T-helper 17 cell (primary cell): ENCODE data around the gene METTL6. TPM values are rescaled to one million over a fixed set of nuclear protein-coding genes. Genes with fewer than 3 reads are reported as not detected.

ENCODE experiments used
- ATAC-seq: fragments of 150-1000 bp; cut with Tn5 transposase; 2 replicates; pipeline ENCODE4 v1.10.0; 2021; ENCODE audit warnings: mild to moderate bottlenecking, moderate library complexity
- DNase-seq, 3 donors: peaks; one replicate each; pipeline versions ENCODE4 v3.0.0 to v3.0.0-alpha.2; 2020 to 2021
- H3K9me3 ChIP-seq: one replicate; pipeline ENCODE4 v1.7.0; 2013; ENCODE audit warnings: low read length, mild to moderate bottlenecking; ENCODE audit not compliant: control insufficient read depth, poor library complexity, severe bottlenecking
- H3K27ac Mint-ChIP-seq: one replicate; pipeline ENCODE4 v1.8.0; 2022; ENCODE audit warnings: mild to moderate bottlenecking, moderate library complexity, mixed read lengths
- H3K27me3 Mint-ChIP-seq: one replicate; pipeline ENCODE4 v1.8.0; 2022; ENCODE audit warnings: mixed read lengths
- H3K36me3 Mint-ChIP-seq: one replicate; pipeline ENCODE4 v1.8.0; 2022; ENCODE audit warnings: low read depth, mixed read lengths
- H3K4me1 Mint-ChIP-seq: one replicate; pipeline ENCODE4 v1.8.0; 2022; ENCODE audit warnings: mild to moderate bottlenecking, mixed read lengths
- H3K4me3 Mint-ChIP-seq: one replicate; pipeline ENCODE4 v1.8.0; 2022; ENCODE audit warnings: mild to moderate bottlenecking, moderate library complexity, mixed read lengths
- total RNA-seq, 4 donors: library from RNA in 2 of 4; stranded (reverse) in 2 of 4; gene quantifications; one replicate each; pipeline ENCODE4 v1.2.3 and lab custom pipeline; 2022 to 2026

The METTL6 gene
- total RNA-seq, 2 donors from 2014 or later = 6.5 to 8.6 TPM

DNA sequence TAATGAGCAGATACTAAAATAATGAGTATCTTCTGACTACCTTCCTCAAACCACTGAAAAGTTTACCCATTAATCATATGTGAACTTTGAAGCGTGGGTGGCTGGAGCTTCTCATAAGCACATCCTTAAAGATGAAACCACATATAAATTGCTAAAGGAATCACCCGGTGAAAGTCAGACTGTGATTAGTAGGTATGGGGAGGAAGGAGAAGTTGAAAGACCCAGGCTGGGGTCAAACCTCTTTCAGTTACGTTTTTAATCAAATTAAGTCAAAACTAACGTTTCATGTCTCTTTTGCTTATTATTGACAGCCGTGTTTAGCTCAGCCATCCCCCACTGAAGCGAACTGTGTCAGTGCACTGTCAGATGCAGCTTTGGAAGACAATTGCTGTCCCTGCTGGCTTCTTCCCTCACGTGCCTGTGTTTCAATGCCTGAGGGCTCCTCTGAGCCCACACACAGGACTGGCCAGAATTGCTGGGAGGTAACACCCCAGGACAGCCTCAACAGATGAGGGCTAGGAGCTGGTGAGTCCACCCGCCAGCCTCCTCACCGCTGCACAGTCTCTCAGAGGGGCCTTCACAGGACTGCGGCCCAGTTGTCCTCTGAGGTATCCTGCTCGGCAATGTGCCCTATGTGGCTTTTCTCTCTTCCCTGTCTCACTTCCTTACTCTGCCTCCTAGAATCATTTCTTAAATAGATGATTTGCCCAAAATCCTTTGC lies 65.7 kb downstream of the METTL6 start:
- no peak for DNase-seq
- Mint-ChIP-seq H3K27ac (peak overlapping the region; percentile 98), H3K4me3 (peak overlapping the region; percentile 84), H3K36me3 (no peaks in the 10 kb centered on the region), H3K4me1 (peaks cover 36% of the 10 kb centered on the region), H3K27me3 (no peaks in the 10 kb centered on the region)
- peak; percentile 38 for ATAC-seq
- H3K9me3 ChIP-seq = no peaks in the 10 kb centered on the region

DNA sequence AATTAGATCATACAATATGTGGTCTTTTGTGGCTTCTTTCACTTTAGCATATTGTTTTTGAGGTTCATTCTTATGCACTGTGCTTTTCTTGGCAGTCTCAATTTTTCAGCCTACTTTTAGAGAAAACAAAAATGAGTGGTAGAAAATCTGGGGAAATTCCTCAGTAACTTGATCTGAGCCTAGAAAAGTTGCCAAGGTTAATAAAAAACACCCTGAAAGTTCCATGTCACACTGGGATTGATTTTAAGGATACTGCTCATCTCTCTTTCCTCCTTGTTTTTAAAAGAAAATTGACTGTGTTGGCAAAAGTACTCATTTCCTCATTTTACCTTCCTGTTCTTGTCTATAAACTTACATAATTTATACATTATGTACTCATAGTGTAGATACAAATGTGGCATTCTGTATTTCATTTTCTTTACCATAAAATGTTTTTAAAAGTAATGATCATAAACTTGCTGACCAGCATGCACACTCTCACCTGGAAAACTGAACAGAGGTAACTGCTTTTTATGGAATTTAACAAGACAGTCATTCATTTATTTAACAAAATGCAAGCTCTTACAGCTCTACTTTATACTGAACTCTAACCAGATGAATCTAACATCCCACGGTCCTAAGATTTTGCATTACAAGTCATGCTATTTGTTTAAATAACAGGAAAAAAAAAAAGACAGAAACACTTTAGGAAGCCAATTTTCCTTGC lies 66.4 kb downstream of the METTL6 start:
- H3K4me1 Mint-ChIP-seq = peaks cover 42% of the 10 kb centered on the region
- no peaks in the 10 kb centered on the region for H3K27me3 Mint-ChIP-seq
- peaks cover 2% of the 10 kb centered on the region for H3K36me3 Mint-ChIP-seq
- H3K9me3 ChIP-seq = no peaks in the 10 kb centered on the region
- peak overlapping the region; percentile 98 for H3K27ac Mint-ChIP-seq
- ATAC-seq = no peak
- no peak for DNase-seq
- H3K4me3 Mint-ChIP-seq = peak overlapping the region; percentile 84

Other genes starting within 250 kb of the METTL6 start
- 10 to 100 TPM; 54.6 to 61.2 TPM for gene CAPN7, start 221.3 kb downstream of the METTL6 start, total RNA-seq
- 10 to 100 TPM; 50.7 to 78.4 TPM for gene SH3BP5, start 95.0 kb downstream of the METTL6 start, total RNA-seq
- 10 to 100 TPM; 25.9 to 31.5 TPM for gene EAF1, start 54 bp upstream of the METTL6 start, total RNA-seq
- 10 to 100 TPM; 10.8 to 11.1 TPM for gene COLQ, start 94.2 kb upstream of the METTL6 start, total RNA-seq
- 10 to 100 TPM; 34.4 to 41.0 TPM for gene HACL1, start 174.0 kb upstream of the METTL6 start, total RNA-seq
- gene BTD, start 174.2 kb upstream of the METTL6 start, total RNA-seq = 10 to 100 TPM; 17.3 to 21.2 TPM